ENCODE results near the gene RHOG.

GRCh38 chr11:3835751-3836150 lies 5.0 kb downstream of the RHOG start:
- no peak for TF ChIP-seq CTCF (IDR thresholded peaks at IDR 0.05; ENCODE audit: low read depth, low read length)
- no peak for TF ChIP-seq EZH2phosphoT487 (IDR thresholded peaks at IDR 0.05; ENCODE audit: low read depth)
